Endodermal cell (in vitro differentiated cells): Measurements from ENCODE around the gene NAA40. TPM values are rescaled to one million over a fixed set of nuclear protein-coding genes. Genes with fewer than 3 reads are reported as not detected.

Experiments
- DNase-seq: peaks from one replicate; pipeline ENCODE4 v3.0.0-alpha.2; 2017
- H3K27ac ChIP-seq: 2 replicates; pipeline ENCODE4 v1.5.1; 2013; ENCODE audit warnings: mild to moderate bottlenecking, low read depth, low read length, moderate library complexity
- H3K27me3 ChIP-seq: 2 replicates; pipeline ENCODE4 v1.6.1; 2013; ENCODE audit warnings: mild to moderate bottlenecking, low read length, moderate library complexity; ENCODE audit not compliant: insufficient read depth, control insufficient read depth, poor library complexity, severe bottlenecking
- H3K36me3 ChIP-seq: 2 replicates; pipeline ENCODE4 v1.7.0; 2013; ENCODE audit warnings: mild to moderate bottlenecking, low read length, moderate library complexity; ENCODE audit not compliant: control insufficient read depth, insufficient read depth
- H3K4me1 ChIP-seq: one replicate; pipeline ENCODE4 v1.7.0; 2013; ENCODE audit warnings: low read length; ENCODE audit not compliant: control insufficient read depth, insufficient read depth
- H3K4me3 ChIP-seq: 2 replicates; pipeline ENCODE4 v1.5.1; 2013; ENCODE audit warnings: mild to moderate bottlenecking, low read length, moderate library complexity
- H3K9ac ChIP-seq: 2 replicates; pipeline ENCODE4 v1.6.1; 2013; ENCODE audit warnings: mild to moderate bottlenecking, low read length, moderate library complexity; ENCODE audit not compliant: poor library complexity, severe bottlenecking; ENCODE audit errors: extremely low read depth
- H3K9me3 ChIP-seq: 2 replicates; pipeline ENCODE4 v1.6.1; 2013; ENCODE audit warnings: mild to moderate bottlenecking, low read length, moderate library complexity; ENCODE audit not compliant: control insufficient read depth
- H3K27ac Mint-ChIP-seq: 2 replicates; pipeline ENCODE4 v1.8.0; 2020; ENCODE audit warnings: mixed read lengths
- H3K27me3 Mint-ChIP-seq: 2 replicates; pipeline ENCODE4 v1.8.0; 2021; ENCODE audit warnings: mild to moderate bottlenecking, mixed read lengths; ENCODE audit not compliant: insufficient read depth
- H3K36me3 Mint-ChIP-seq: 2 replicates; pipeline ENCODE4 v1.8.0; 2020; ENCODE audit warnings: low read depth, mixed read lengths
- H3K4me1 Mint-ChIP-seq: 2 replicates; pipeline ENCODE4 v1.8.0; 2020; ENCODE audit warnings: mixed read lengths
- H3K4me3 Mint-ChIP-seq: 2 replicates; pipeline ENCODE4 v1.8.0; 2020; ENCODE audit warnings: mild to moderate bottlenecking, moderate library complexity, mixed read lengths
- H3K9me3 Mint-ChIP-seq: 2 replicates; pipeline ENCODE4 v1.8.0; 2020; ENCODE audit warnings: mild to moderate bottlenecking, mixed read lengths
- WGBS, 2 experiments: methylation state at CpG; one replicate each; pipeline versions ENCODE4 v1.1.5 to v1.1.7; 2013; ENCODE audit warnings: missing lambda C conversion rate in 2 of 2, mixed read lengths in 1 of 2; ENCODE audit not compliant: insufficient coverage in 1 of 2, insufficient read length in 1 of 2; 5-methylcytosine and 5-hydroxymethylcytosine counted together
- total RNA-seq, 2 donors: library from RNA; stranded (reverse); fragmentation: NEBNext Ultra II Directional in 1 of 2; extraction: Animal tissue kit (Norgen Biotek cat#: 25700) in 1 of 2; gene quantifications; 2 replicates in 1 of 2; 3 replicates in 1 of 2; pipeline ENCODE4 v1.2.1, GENCODE V29; 2021
- TF ChIP-seq, protein P1 (sequence below): fragments of 200-600 bp; sonication (generic); conservative IDR thresholded peaks from 2 replicates; pipeline ENCODE4 v1.5.0; 2021; ENCODE audit warnings: antibody characterized with exemption, mild to moderate bottlenecking

NAA40 gene
- total RNA-seq, 2 donors from 2014 or later: 47.2 to 53.5 TPM

DNA sequence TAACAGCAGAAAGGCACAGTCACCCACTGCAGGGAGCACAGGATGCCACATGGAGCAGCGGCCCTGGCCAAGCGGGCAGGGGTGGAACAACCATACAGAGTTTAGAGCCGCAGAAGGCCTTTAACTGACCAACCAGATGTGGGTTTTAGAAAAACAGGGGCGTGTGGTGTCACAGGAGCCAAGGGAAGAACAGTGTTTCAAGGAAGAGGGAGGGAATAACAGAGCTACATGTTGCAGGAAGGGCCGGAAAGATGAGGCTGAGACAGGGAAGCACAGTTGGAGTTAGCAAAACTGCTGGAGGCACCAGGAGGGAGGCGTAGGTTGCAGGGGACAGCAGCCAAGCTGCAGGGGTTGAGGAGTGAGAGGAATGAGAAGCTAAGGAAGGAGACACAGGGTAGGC is 7.8 kb upstream of the NAA40 start:
- Mint-ChIP-seq H3K27me3 (peaks cover 30% of the 10 kb centered on the region), H3K9me3 (peaks cover 1% of the 10 kb centered on the region), H3K36me3 (no peaks in the 10 kb centered on the region), H3K27ac (no peak overlapping the region), H3K4me3 (no peak overlapping the region), H3K4me1 (peaks cover 2% of the 10 kb centered on the region)
- no peak overlapping the region for H3K9ac ChIP-seq
- H3K4me1 ChIP-seq: no peaks in the 10 kb centered on the region
- no peaks in the 10 kb centered on the region for H3K27me3 ChIP-seq
- DNase-seq: peak; percentile 50
- no peak overlapping the region for H3K27ac ChIP-seq
- no peaks in the 10 kb centered on the region for H3K9me3 ChIP-seq
- no peaks in the 10 kb centered on the region for H3K36me3 ChIP-seq
- TF ChIP-seq, protein P1, sequence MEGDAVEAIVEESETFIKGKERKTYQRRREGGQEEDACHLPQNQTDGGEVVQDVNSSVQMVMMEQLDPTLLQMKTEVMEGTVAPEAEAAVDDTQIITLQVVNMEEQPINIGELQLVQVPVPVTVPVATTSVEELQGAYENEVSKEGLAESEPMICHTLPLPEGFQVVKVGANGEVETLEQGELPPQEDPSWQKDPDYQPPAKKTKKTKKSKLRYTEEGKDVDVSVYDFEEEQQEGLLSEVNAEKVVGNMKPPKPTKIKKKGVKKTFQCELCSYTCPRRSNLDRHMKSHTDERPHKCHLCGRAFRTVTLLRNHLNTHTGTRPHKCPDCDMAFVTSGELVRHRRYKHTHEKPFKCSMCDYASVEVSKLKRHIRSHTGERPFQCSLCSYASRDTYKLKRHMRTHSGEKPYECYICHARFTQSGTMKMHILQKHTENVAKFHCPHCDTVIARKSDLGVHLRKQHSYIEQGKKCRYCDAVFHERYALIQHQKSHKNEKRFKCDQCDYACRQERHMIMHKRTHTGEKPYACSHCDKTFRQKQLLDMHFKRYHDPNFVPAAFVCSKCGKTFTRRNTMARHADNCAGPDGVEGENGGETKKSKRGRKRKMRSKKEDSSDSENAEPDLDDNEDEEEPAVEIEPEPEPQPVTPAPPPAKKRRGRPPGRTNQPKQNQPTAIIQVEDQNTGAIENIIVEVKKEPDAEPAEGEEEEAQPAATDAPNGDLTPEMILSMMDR: no peak
- H3K4me3 ChIP-seq: no peak overlapping the region
- 86 to 94% methylated on average over 2 to 6 of the region's 6 CpGs for WGBS, 2 experiments

DNA sequence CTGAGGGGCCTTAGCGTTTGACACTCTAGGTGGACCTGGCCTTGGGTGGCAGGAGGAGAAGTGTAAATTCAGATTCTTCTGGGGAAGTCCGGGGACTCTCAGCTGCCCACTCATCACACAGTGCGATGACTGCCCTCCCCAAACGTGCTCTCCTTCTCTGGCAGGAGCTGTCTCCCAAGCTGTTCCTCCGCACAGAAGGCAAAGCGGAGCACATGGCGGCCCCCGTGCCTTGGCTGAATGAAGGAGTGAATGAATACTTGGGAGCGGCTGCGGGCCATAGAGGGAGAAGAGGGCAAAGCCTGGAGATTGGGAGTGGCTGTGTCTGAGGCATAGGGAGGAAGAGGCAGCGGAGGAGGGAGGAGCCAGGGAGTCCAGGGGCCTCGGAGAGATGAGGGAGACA is 6.9 kb upstream of the NAA40 start:
- Histone ChIP-seq H3K4me3 (no peak overlapping the region), H3K4me1 (no peaks in the 10 kb centered on the region), H3K27me3 (no peaks in the 10 kb centered on the region), H3K9me3 (no peaks in the 10 kb centered on the region), H3K36me3 (no peaks in the 10 kb centered on the region), H3K27ac (no peak overlapping the region), H3K9ac (no peak overlapping the region)
- H3K4me1 Mint-ChIP-seq: peaks cover 2% of the 10 kb centered on the region
- H3K36me3 Mint-ChIP-seq: no peaks in the 10 kb centered on the region
- DNase-seq: no peak
- H3K9me3 Mint-ChIP-seq: peaks cover 1% of the 10 kb centered on the region
- 92% methylated on average over 4 to 12 of the region's 12 CpGs for WGBS, 2 experiments
- no peak overlapping the region for H3K27ac Mint-ChIP-seq
- peaks cover 25% of the 10 kb centered on the region for H3K27me3 Mint-ChIP-seq
- TF ChIP-seq, protein P1: no peak
- no peak overlapping the region for H3K4me3 Mint-ChIP-seq

DNA sequence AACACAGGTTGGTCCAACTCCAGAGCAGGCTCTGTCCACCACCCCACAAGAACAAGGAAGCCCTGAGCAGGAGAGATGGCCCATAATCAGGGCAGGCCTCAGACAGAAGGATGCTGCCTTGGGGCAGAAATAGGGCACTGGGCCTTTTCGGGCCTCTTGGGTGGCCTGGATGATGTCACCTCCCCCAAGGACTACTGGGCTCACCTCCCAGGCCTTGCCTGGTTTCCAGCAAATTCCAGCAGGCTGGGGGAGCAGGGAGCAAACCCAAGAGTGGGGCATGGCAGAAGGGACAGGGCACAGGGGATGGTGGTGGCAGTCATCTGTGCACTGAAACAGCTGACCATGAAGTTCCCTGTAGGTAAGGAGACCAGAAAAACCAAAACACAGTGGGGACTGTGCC is 5.3 kb upstream of the NAA40 start:
- Histone ChIP-seq H3K9ac (no peak overlapping the region), H3K4me3 (no peak overlapping the region), H3K4me1 (no peaks in the 10 kb centered on the region), H3K9me3 (no peaks in the 10 kb centered on the region), H3K36me3 (no peaks in the 10 kb centered on the region), H3K27me3 (no peaks in the 10 kb centered on the region), H3K27ac (no peak overlapping the region)
- no peak overlapping the region for H3K27ac Mint-ChIP-seq
- peaks cover 14% of the 10 kb centered on the region for H3K27me3 Mint-ChIP-seq
- TF ChIP-seq, protein P1: no peak
- peaks cover 1% of the 10 kb centered on the region for H3K9me3 Mint-ChIP-seq
- no peaks in the 10 kb centered on the region for H3K36me3 Mint-ChIP-seq
- H3K4me3 Mint-ChIP-seq: no peak overlapping the region
- 82% methylated on average over 1 of the region's 1 CpG; no CpG with 5 or more reads in 1 of the 2 experiments for WGBS, 2 experiments
- no peaks in the 10 kb centered on the region for H3K4me1 Mint-ChIP-seq
- no peak for DNase-seq
